Lung microvascular endothelial cell (primary cell): ENCODE results near the gene ATG7. TPM values are rescaled to one million over a fixed set of nuclear protein-coding genes. Genes with fewer than 3 reads are reported as not detected.
"Not testable (repeated sequence)": the region's sequence is repeated elsewhere in the genome, so short reads cannot be mapped to it uniquely, and the experiment has no call there.

Experiments used
- DNase-seq, 2 donors: peaks; one replicate each; pipeline versions ENCODE4 v3.0.0 to v3.0.0-alpha.2; 2010; ENCODE audit warnings: low read depth in 2 of 2
- total RNA-seq: library from RNA; depleted of rRNA; stranded (reverse); fragments of >200 nt; gene quantifications from 2 replicates; pipeline ENCODE4 v1.2.1, GENCODE V29; 2014

The ATG7 gene
- total RNA-seq, 1 donor from 2014 or later: 25.4 TPM

- no peak for DNase-seq
These were observed 235.5 kb downstream of the ATG7 start for GRCh38 chr3:11507719-11508118.

DNA sequence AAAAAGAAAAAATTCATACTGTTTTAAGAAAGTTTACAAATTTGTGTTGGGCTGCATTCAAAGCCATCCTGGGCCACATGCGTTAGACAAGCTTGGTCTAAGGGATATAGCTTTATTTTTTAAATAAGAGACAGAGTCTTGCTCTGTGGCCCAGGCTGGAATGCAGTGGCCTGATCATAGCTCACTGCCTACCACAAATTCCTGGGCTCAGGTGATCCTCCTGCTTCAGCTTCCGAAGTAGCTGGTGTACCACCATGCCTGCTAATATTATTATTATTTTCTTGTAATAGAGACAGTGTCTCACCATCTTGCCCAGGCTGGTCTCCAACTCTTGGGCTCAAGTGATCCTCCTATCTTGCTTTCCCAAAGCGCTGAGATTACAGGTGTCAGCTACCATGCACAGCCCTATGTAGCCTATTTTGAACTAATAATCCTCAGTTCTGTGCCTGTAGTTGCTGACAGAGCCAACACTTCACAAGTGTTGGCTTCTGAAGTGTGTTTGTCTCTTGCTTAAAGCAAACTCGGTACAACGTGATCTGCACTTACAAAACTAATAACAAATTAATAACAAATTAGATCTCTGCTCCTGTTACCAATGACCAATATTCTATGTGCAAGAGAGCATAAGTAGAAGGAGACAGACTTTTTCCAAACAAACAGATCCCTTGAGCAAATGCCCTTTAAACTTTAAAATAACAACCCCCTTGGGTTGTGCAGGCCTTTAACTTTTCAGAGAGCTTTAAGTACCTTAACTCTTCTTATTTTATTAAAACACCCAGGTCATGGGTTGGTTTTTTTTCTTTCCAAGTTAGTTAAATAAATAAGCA lies 236.4 kb downstream of the ATG7 start:
- DNase-seq: no peak

DNA sequence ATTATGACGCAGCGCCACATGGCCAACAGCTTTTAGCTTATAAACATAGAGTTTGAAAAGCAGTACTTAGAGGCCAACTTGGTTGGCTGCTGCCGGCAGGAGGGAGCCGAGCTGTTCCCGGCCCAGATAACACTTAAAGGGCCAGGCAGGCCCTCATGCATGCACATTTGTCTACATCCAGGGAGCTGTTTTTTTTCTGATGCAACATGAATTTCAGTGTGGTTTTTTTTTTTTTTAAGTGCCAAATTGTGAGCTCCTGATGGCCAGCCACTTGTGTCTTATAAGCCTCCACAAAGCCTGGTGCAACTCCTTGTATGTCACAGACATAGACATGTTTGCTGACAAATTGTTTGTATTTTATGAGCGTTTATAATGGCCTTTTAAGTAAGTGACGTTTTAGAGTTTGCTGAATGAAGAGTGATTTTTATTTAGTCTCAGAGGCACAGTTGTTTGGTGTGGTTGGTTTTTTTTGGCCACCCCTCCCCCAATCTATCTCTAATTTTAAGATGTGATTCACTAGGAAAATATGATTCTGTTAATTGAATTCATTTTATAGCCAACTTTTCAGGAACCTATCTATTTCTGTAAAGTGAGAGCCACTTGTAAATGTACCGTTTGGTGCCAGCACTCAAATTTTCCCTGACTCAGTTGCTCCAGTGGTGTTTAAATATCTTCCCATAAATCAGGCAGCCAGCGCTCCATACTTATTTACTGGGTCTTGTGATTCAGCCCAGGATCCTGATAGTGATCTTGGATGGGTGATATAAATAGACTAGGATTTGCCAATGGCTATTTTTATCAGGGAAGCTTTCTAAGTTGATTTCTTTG lies 237.2 kb downstream of the ATG7 start:
- DNase-seq: peak; percentile 81 to 83

GRCh38 chr3:11510001-11510340 lies 237.8 kb downstream of the ATG7 start:
- no peak for DNase-seq

DNA sequence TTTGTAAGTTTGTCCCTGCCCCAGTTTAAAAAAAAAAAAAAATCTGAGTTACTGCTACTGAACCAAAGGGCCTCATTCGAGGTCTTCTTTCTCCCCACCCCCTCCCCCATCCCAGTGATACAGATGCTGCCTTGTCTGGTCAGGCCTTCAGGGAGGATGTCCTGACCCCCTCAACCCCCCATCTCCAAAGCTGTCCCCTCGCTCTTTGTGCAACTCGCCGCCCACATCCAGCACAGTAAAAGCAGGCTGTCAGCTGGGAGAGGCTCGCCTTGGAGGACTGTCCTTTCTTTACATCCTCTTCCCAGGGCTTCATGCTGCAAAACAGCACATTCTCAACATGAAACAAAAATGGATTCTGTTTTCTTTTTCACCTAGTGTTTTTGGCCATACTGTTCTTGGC lies 238.2 kb downstream of the ATG7 start:
- DNase-seq: no peak

- not testable (repeated sequence) for DNase-seq
These were observed 239.4 kb downstream of the ATG7 start for GRCh38 chr3:11511606-11512005.

GRCh38 chr3:11513125-11513816 lies 241.1 kb downstream of the ATG7 start:
- not testable (repeated sequence) for DNase-seq

GRCh38 chr3:11513817-11514135 lies 241.6 kb downstream of the ATG7 start:
- DNase-seq: peak in 1 of 2 donors; percentile 50

DNA sequence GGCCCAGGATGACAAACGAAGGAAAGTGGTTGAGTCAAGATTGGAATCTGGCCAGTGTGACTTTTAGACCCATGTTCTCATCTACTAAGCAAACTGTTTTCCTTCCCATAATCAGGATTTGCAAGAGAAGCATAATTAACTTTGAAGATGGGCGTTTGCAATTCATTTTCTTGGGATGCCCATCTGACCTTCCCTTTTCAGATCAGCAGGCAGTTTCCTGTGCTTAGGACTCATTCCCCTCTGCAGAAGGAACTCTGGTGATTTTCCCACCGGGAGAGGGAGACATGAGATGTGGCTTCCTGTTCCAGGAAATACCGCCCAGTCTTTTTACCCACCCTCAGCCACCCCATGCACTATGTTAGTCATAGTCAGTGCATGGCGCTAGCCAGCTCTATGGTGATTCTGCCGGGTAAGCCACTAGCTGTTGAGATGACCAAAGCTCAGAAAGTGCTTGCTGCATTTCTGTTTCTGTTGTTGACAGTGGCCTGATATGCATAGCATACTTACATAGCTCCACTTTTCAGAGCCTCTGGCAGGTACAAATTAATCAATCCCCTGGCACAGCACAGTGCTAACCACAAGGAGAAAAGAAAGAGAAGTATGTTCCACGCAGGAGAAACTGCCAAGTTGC lies 242.1 kb downstream of the ATG7 start:
- peak; percentile 87 to 95 for DNase-seq

- DNase-seq: no peak
These were observed 245.4 kb downstream of the ATG7 start for GRCh38 chr3:11517601-11518000.

- DNase-seq: no peak
These were observed 249.0 kb downstream of the ATG7 start for GRCh38 chr3:11521167-11521566.

DNA sequence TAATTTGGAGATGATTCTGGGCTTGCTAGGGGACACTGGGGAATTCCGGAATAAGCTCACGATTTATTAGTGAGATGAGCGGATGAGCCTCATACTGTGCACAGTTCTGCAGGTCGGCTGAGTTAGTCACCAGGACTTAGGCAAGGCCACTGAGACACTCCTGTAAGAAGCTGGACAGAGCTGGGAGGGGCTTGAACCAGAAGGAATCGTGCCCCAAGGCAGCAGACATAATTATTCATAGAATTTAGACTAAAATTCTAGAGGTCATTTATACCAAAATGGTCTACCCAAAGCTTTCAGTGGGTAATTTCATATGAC lies 250.2 kb downstream of the ATG7 start:
- DNase-seq: no peak

DNA sequence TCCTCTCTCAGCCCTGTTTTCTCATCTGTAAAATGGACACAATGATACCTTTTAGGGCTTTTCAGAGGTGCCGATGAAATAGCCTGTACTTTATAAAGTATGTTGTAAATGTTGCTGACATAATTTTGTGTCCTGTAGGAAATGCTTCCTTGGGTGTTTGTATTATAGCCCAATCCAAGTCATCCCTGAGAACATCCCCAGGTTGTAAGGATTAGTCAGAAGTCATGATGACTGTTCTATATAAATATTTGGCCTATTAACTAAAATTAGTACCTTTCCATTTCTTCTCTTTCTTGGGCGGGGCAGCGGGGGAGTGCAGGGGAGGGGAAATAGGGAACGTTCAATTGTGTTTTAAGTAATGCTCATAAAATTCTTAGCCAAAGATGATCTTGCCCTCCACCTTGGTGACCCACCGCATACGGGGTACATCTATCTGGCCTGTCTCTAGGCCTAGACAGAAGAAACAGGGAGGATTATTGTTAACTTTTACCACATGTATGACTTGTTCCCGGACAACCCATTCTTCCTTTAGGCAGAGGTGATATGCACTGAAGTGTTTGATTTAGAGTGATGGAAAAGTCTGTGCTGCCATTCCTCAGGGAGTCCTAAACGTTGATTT lies 250.9 kb downstream of the ATG7 start:
- peak in 1 of 2 donors; percentile 31 for DNase-seq

GRCh38 chr3:11523572-11524101 lies 251.4 kb downstream of the ATG7 start:
- DNase-seq: peak; percentile 48 to 94

- DNase-seq: not testable (repeated sequence)
These were observed 253.9 kb downstream of the ATG7 start for GRCh38 chr3:11526121-11526520.

- no peak for DNase-seq
These were observed 257.1 kb downstream of the ATG7 start for GRCh38 chr3:11529281-11529680.

GRCh38 chr3:11530153-11530721 lies 258.0 kb downstream of the ATG7 start:
- DNase-seq: peak in 1 of 2 donors; percentile 47

GRCh38 chr3:11532931-11533391 lies 260.8 kb downstream of the ATG7 start:
- no peak for DNase-seq

DNA sequence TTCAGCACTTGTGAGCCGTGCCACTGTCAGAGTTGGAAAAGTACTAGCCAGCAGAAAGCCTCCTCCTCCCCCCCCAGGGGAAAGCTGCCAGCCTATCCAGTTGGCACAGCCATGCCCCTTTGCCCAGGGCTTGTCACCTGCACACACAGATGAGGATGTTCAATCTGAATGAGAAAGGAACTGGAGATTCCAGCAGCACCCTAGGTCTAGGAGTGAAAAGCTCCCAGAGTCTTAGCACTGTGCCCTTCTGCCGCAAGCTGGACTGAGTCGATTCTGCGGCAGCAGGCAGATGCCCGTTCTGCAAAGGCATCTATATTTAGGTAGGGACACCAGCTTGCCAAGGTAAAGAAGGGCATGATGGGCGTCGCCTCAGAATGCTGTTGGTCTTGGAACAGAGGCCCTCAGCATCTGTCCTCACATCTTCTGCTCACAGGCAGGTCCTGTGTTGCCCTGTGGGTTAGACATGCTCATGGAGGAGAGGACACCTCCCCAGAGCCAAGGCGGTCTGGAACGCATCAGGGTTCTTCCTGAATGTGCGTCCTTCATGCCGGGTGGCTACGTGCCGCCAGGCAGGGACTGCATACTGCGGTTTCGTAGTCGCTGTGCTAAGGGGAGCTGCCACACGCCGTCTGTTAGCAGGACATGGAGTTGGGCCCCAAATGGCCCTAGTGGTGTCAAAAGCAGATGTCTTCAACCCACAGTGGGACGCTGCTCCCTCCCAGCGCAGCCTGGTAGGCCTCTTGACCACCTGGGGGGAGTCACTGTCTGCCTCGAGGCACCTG lies 262.0 kb downstream of the ATG7 start:
- no peak for DNase-seq

DNA sequence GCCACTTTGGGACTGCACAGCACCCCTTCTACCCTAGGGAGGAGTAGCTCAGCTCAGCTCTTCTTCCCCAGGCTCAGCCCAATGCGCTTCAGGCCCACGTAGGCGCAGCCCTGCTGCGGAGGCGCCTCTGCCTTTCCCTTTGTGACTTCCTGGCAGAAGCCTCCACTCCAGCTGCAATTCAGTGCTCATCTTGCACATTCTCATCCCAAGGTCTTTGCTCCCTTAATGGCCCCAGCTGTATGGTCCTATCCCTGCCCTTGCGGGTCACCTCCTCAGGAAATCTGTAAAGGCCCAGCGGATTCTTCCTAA lies 262.6 kb downstream of the ATG7 start:
- no peak for DNase-seq
